T-helper 2 cell treated with Interferon-gamma antibody and Interleukin-4, amounts not matched to agents 5 μg/mL and 100 μg/mL, for 36 hours (primary cell): ENCODE results near the gene SHISA7.

Experiments
- DNase-seq: peaks from one replicate; pipeline ENCODE4 v3.0.0; 2021; ENCODE audit warnings: low spot score
- H3K27ac Mint-ChIP-seq: one replicate; pipeline ENCODE4 v1.8.0; 2021; ENCODE audit warnings: mild to moderate bottlenecking, mixed read lengths
- H3K27me3 Mint-ChIP-seq: one replicate; pipeline ENCODE4 v1.8.0; 2021; ENCODE audit warnings: low read depth, mixed read lengths
- H3K36me3 Mint-ChIP-seq: one replicate; pipeline ENCODE4 v1.8.0; 2021; ENCODE audit warnings: low read depth, mixed read lengths
- H3K4me1 Mint-ChIP-seq: one replicate; pipeline ENCODE4 v1.8.0; 2021; ENCODE audit warnings: low read depth, mixed read lengths
- H3K4me3 Mint-ChIP-seq: one replicate; pipeline ENCODE4 v1.8.0; 2022; ENCODE audit warnings: mild to moderate bottlenecking, moderate library complexity, mixed read lengths
- H3K9me3 Mint-ChIP-seq: one replicate; pipeline ENCODE4 v1.8.0; 2021; ENCODE audit warnings: mixed read lengths

SHISA7 gene

DNA sequence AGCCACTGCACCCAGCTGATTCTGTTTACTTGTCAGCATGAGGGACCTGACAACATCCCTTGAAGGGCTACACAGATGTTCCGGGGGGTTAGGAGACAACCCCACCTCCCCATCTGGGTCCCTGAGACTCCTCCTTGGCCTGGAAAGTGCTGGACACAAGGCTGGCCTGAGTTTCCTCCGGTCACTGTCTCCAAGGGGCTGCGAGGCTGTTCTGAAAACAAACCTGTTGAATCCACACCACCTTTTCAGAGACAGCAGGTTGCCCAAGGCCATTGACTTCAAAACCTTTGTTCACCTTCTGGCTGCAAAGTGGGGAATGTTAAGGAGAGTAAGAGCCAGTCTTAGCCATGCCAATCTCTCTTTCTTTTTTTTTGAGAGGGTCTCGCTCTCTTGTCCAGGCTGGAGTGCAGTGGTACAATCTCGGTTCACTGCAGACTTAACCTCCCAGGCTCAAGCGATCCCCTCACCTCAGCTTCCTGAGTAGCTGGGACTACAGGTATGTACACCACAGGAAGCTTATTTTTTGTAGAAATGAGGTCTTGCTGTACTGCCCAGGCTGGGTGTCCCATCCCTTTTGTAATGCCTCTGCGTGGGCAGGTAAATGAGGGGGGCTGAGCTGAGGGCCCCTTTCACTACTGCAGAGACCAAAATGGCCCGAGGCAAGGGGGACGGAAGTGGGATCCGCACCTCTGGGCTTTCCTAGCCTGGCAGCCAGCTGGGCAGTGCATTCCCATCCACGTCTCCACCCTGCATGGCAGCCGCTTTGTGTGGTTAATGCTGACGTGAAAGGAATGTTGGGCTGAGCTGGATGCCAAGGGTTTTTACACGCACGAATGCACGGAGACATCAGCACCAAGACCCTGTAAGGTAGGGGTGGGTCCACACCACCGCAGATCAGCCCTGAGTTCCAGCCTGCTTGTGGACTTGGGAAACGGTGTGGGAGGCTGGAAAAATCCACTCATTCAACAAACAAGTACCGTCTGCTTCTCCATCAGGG lies 31.5 kb upstream of the SHISA7 start:
- Mint-ChIP-seq H3K4me3 (peak overlapping the region; percentile 32), H3K27me3 (no peaks in the 10 kb centered on the region), H3K9me3 (no peaks in the 10 kb centered on the region), H3K27ac (peak overlapping the region; percentile 41), H3K36me3 (peaks cover 3% of the 10 kb centered on the region), H3K4me1 (peaks cover 18% of the 10 kb centered on the region)
- no peak for DNase-seq

DNA sequence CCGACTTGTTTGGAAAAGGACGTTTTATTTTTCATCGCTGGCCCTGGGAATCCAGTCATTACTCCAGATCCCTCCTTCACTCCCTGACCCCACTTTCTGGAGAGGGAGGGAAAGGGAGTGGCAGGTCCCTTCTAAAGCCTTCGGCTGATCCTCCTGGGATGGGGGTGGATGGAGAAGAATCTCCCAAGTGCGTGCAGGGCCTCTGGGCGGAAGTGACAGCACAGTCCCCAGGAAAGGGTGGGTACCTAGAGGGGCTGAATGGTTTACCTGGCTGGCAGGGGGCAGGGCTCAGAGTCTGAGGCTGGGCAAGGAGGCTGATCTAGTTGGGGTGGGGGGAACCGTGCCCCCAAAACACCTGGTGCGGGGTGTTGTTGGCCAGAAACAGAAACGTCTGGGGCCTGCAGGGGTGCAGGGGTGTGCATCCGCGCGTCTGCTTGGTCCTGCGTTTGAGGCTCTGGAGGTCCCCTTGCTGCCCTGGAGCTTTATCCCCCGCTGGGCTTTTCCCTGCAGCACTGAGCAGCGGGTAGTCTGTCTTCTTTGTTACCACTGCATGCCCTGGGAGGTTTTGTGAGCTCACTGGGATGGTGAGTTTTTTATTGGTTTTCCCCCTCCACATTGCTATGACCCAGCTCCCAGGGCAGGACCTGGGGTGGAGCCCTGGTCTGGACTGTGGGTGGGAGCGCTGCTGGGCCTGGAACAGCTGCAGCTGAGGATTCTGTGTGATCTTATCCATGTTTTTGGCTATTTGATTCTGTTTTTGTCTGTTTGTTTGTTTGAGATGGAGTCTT lies 30.3 kb upstream of the SHISA7 start:
- Mint-ChIP-seq H3K4me1 (peaks cover 10% of the 10 kb centered on the region), H3K27me3 (no peaks in the 10 kb centered on the region), H3K36me3 (no peaks in the 10 kb centered on the region), H3K27ac (no peak overlapping the region), H3K4me3 (no peak overlapping the region), H3K9me3 (no peaks in the 10 kb centered on the region)
- DNase-seq = no peak

DNA sequence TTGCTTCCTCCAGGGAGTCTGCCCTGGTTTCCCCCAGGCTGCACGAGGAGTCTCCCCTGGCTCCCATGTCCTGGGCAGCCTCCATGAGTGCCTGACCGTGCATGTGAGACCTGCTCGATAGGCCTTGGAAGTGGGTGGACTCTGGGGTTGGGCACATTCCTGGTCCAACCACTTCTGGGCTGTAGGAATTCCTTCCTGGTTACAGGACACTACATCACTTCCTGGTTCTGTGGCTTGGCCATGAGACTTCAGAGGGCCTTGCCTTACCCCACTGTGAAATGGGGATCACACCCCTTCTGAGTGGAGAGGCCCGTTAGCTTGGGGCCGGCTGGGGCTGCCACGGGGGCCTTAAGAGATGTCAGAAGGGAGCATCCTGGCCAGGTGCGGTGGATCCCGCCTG lies 29.4 kb upstream of the SHISA7 start:
- no peak overlapping the region for H3K4me3 Mint-ChIP-seq
- H3K36me3 Mint-ChIP-seq = no peaks in the 10 kb centered on the region
- no peaks in the 10 kb centered on the region for H3K9me3 Mint-ChIP-seq
- H3K27me3 Mint-ChIP-seq = no peaks in the 10 kb centered on the region
- H3K4me1 Mint-ChIP-seq = peaks cover 6% of the 10 kb centered on the region
- DNase-seq = no peak
- H3K27ac Mint-ChIP-seq = no peak overlapping the region

DNA sequence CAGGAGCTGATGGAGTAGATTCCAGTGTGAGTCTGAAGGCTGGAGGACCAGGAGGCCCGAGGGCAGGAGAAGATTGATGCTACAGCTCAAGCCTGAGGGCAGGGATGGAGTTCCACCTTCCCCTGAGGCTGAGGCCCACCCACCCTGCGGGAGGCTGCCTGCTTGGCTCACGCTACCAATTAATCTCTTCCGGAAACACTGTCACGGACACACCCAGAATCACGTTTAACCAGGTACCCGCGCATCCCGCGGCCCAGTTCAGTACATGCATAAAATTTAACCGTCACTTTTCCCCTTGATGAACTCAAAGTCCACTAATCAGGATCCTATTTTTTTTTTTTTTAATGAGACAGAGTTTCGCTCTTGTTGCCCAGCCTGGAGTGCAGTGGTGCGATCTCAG lies 28.2 kb upstream of the SHISA7 start:
- DNase-seq = no peak
- Mint-ChIP-seq H3K27me3 (no peaks in the 10 kb centered on the region), H3K9me3 (no peaks in the 10 kb centered on the region), H3K4me1 (peaks cover 4% of the 10 kb centered on the region), H3K27ac (no peak overlapping the region), H3K4me3 (no peak overlapping the region), H3K36me3 (no peaks in the 10 kb centered on the region)

DNA sequence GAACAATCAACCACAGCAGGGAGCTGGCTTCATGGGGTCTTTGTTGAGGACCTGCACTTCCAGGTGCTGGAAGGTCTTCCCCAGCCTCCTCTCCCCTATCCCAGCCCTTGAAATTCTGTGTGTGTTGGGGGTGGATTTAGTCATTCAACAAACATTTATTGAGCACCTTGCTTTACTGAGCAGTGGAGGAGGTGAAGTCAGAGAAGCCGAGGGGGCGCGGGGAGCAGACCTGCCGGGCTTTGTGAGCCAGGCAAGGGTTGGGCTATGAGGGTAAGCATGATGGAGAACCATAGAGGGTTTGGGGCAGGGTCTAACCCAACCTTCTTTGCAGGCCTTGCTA lies 24.9 kb upstream of the SHISA7 start:
- Mint-ChIP-seq H3K4me1 (peaks cover 4% of the 10 kb centered on the region), H3K27ac (no peak overlapping the region), H3K4me3 (no peak overlapping the region), H3K36me3 (no peaks in the 10 kb centered on the region), H3K9me3 (no peaks in the 10 kb centered on the region), H3K27me3 (no peaks in the 10 kb centered on the region)
- no peak for DNase-seq

DNA sequence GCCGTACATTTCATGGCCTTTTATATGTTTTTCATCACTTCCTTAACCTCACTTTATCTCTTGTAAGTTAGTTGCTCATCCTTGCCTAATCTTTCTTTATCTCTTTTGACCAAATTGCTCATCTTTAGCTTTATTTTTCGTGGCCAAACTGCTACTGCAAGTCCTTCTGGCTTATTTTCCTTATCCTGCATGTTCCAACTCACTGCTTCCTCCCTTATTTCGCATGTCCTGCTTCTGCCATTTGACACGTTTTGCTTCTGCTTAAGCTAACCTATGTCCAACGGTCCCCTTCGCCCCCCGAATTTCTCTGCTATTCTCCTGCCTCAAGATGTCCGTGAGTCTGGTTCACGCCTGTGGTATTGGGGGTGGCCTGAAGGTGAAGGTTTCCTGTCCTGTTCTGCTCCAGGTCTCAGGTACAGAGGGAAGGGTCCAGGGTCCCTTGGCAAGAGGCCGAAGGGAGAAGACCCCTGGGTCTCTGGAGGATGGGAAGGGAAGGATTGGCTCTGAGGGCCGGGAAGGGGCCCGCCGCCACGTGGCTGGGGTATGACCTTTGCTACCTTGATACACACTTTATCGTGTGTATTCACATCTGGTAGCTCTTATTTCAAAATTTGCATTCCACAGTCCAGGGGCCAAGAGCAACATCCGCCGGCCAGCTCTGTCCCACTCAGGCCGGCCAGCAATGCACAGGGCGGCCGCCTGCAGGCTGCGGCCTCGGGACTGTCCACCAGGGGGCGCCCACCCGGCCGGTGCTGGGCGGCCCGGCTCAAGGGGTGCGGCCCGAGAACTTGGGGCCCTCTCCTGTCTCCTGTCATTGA lies 24.3 kb upstream of the SHISA7 start:
- H3K4me3 Mint-ChIP-seq = no peak overlapping the region
- no peaks in the 10 kb centered on the region for H3K27me3 Mint-ChIP-seq
- peak; percentile 62 for DNase-seq
- H3K27ac Mint-ChIP-seq = no peak overlapping the region
- H3K9me3 Mint-ChIP-seq = no peaks in the 10 kb centered on the region
- H3K36me3 Mint-ChIP-seq = no peaks in the 10 kb centered on the region
- peaks cover 5% of the 10 kb centered on the region for H3K4me1 Mint-ChIP-seq

DNA sequence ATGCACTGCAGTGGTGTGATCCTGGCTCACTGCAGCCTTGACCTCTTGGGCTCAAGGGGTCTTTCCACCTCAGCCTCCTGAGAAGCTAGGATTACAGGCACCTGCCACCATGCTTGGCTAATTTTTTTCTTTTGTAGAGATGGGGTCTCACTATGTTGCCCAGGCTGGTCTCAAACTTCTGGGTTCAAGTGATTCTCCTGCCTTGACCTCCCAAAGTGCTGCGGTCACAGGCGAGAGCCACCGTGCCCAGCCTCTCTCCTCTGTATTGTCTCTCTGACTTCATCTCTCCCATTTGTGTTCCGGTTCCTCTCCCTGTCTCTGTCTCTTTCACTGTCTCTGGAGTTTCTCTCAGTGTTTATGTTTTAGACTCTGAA lies 23.1 kb upstream of the SHISA7 start:
- Mint-ChIP-seq H3K27ac (no peak overlapping the region), H3K4me3 (no peak overlapping the region), H3K36me3 (no peaks in the 10 kb centered on the region), H3K9me3 (no peaks in the 10 kb centered on the region), H3K27me3 (no peaks in the 10 kb centered on the region), H3K4me1 (peaks cover 9% of the 10 kb centered on the region)
- DNase-seq = no peak

DNA sequence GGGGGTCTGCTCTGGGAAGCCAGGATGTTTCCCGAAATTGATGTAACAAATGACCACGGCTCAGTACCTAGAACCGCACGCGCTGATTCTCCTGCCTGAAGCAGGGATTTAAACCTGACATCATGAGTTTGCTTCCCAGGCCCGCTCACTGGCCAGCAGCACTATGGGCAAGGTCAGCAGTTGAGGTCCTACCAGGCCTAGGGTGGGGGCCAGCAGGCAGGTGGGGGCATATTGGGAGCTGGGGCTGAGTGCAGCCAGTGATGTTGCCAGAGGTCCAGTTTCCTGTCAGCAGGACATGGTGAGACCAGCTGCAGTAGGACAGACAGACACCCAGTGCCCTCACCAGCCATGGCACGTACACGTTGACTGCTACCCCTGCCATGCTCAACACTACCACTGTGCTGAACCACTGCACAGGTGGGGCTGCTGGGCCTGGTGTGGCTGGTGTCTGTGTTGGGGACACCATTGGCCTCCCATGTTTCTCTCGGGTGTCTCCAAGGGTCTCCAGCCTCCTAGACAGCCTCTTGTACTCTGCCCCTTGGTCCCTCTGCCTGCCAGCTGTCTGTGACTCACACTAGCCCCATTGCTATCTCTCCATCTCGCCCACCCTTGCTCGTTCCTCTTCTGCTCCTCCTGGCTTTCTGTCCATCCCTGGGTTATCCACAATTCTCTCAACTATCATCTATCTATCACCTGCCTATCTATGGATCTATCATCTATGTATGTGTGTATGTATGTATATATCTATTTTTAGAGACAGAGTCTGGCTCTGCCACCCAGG lies 22.6 kb upstream of the SHISA7 start:
- Mint-ChIP-seq H3K9me3 (no peaks in the 10 kb centered on the region), H3K36me3 (no peaks in the 10 kb centered on the region), H3K27ac (no peak overlapping the region), H3K4me3 (no peak overlapping the region), H3K4me1 (peaks cover 13% of the 10 kb centered on the region), H3K27me3 (no peaks in the 10 kb centered on the region)
- no peak for DNase-seq

DNA sequence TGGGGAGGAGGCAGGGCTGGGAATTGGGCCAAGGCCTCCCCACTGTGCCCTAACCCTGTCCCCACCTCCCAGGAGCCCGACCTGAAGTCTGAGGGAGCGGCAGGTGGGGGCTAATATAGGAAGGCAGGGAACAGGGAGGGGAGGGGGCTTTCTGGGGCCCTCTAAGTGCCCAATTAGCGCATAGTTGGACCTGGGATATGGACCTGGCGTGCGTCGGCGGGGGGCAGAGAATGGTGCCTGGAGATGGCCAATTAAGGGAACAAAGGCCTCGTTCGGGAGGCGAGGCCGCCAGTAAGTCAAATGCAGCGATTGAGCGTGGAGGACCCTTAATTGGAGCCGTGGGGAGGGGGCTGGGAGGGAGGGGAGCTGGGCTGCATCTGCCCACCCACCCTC lies 21.6 kb upstream of the SHISA7 start, which contains the start of gene C19orf85:
TSS of gene C19orf85 (minus strand) at position 90 of the 393 bp plus-strand sequence. CDS start 197 bp downstream, outside the sequence.
- Mint-ChIP-seq H3K9me3 (no peaks in the 10 kb centered on the region), H3K27ac (no peak within 1 kb of the TSS), H3K4me1 (peaks cover 14% of the 10 kb centered on the region), H3K36me3 (no peaks in the 10 kb centered on the region), H3K4me3 (no peak within 1 kb of the TSS), H3K27me3 (no peaks in the 10 kb centered on the region)
- no peak for DNase-seq

DNA sequence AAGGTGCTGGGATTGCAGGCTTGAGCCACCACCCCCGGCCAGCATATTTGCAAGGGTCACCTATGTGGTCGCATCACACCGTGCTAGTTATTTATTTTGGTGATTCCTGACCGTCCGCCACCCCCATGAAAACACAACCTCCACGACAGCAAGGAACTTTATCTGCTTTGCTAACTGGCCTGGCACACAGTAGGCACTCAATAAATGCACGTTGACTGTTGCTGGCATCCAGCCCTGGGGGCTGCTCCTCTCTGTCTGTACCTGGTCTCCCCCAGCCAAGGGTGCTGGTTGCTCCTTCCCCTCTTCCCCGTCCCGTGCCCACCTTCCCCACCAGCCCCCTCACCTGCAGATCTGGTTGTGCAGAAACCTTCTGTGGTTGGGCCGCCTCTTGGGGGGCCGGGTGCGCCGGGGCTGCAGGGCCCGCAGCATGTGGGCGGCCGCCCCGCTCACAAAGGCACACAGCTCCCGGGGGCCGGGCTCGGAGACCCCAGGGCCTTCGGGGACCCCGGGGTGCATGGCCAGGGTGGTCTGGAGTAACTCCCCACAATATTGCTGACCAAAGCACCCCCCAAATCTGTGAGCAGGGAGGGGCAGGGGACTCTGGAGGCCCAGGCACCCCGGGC lies 21.1 kb upstream of the SHISA7 start:
- H3K27ac Mint-ChIP-seq = no peak overlapping the region
- no peak overlapping the region for H3K4me3 Mint-ChIP-seq
- DNase-seq = no peak
- H3K36me3 Mint-ChIP-seq = no peaks in the 10 kb centered on the region
- peaks cover 14% of the 10 kb centered on the region for H3K4me1 Mint-ChIP-seq
- H3K27me3 Mint-ChIP-seq = no peaks in the 10 kb centered on the region
- H3K9me3 Mint-ChIP-seq = no peaks in the 10 kb centered on the region

DNA sequence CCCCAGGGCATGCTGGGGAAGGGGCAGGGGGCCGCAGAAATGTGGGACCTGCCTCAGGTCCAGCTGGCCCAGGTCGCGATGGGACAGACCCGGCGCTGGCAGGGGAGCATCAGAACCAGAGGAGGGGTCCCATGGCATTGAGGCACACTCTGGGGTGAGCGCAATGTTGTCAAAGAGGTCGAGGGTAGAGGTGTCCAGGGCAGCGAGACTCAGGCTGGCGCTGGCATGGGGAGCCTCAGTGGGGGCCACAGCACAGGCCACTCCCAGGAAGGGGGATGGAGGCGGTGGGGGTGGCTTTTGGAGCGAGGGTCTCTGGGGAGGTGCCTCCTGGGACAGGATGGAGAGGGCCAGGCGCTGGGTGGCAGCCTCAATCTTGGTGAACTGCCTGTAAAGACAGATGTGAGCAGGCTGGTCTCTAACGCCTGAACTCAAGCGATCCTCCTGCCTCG lies 20.5 kb upstream of the SHISA7 start:
- DNase-seq = no peak
- Mint-ChIP-seq H3K4me3 (no peak overlapping the region), H3K4me1 (peaks cover 14% of the 10 kb centered on the region), H3K9me3 (no peaks in the 10 kb centered on the region), H3K27me3 (no peaks in the 10 kb centered on the region), H3K36me3 (no peaks in the 10 kb centered on the region), H3K27ac (no peak overlapping the region)

DNA sequence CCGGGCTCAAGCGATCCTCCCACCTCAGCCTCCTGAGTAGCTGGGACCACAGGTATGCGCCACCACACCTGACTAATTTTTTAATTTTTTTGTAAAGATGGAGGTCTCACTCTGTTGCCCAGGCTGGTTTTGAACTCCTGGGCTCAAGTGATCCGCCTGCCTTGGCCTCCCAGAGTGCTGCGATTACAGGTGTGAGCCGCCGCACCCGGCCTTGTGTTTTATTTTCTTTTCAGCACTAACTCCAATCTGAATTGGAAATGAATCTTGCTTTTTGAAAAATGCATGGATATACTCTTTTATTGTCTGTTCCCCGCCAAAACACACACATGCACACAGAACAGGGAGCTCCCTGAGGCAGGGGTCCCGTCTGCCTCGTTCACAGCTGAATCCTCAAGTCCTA lies 19.6 kb upstream of the SHISA7 start:
- H3K27ac Mint-ChIP-seq = no peak overlapping the region
- no peak for DNase-seq

More for the DNA sequence above, 19.6 kb upstream of the SHISA7 start:
- Mint-ChIP-seq H3K4me3 (peak overlapping the region; percentile 93), H3K27me3 (no peaks in the 10 kb centered on the region), H3K36me3 (no peaks in the 10 kb centered on the region), H3K4me1 (peaks cover 11% of the 10 kb centered on the region), H3K9me3 (no peaks in the 10 kb centered on the region)
